IPS-18c (cell line): ENCODE data around the gene RGS14.

ENCODE experiments used
- H3K4me3 ChIP-seq: 2 replicates; pipeline ENCODE4 v1.7.0; 2013; ENCODE audit warnings: low read depth, mild to moderate bottlenecking, low read length, moderate library complexity; ENCODE audit not compliant: insufficient read depth
- H3K9me3 ChIP-seq: one replicate; pipeline ENCODE4 v1.6.1; 2013; ENCODE audit warnings: mild to moderate bottlenecking, low read length, moderate library complexity; ENCODE audit not compliant: control insufficient read depth, insufficient read depth

RGS14 gene

DNA sequence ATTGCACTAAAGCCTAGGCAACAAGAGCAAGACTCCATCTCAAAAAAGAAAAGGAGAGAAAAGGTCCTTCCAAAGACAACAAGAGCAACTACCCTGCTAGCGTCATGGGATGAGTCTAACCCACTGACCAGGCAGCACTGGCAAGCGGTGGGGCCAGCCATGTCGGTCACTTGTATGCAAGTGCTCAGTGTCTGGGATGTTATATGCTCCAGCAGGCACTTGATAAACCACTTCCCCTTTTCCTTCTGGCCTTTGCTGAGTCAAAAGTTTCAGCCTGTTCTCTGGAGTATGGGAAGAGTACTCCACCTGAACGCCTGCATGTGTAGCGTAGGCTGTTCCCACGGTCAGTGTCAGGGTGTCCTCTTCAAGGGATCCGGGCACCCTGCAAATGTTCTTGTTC, 36.8 kb upstream of the RGS14 start:
- Histone ChIP-seq H3K9me3 (no peaks in the 10 kb centered on the region), H3K4me3 (no peak overlapping the region)

DNA sequence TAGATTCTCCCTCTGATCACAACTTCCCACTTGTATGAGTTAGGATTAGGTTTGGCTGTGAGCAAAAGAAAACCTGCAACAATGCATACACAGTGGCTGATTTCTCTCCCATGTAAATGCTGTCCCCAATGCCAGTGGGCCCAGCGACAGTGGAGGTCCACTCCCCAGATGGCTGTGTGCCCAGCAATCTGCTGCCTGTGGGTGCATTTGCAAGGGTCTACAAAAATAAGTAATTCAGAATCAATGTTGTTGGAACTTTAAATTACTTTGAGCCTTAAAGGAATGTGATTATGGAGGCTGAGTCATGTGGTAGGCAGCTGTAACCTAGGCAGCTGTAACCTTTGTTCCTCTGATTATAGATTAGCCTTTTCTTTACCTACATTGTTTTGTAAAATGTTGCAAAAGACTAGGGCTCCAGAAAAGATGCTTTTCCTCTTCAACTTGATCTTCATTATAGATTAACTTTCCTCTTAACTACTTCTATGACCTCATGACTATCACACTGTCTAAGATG, 31.8 kb upstream of the RGS14 start:
- no peak overlapping the region for H3K4me3 ChIP-seq

DNA sequence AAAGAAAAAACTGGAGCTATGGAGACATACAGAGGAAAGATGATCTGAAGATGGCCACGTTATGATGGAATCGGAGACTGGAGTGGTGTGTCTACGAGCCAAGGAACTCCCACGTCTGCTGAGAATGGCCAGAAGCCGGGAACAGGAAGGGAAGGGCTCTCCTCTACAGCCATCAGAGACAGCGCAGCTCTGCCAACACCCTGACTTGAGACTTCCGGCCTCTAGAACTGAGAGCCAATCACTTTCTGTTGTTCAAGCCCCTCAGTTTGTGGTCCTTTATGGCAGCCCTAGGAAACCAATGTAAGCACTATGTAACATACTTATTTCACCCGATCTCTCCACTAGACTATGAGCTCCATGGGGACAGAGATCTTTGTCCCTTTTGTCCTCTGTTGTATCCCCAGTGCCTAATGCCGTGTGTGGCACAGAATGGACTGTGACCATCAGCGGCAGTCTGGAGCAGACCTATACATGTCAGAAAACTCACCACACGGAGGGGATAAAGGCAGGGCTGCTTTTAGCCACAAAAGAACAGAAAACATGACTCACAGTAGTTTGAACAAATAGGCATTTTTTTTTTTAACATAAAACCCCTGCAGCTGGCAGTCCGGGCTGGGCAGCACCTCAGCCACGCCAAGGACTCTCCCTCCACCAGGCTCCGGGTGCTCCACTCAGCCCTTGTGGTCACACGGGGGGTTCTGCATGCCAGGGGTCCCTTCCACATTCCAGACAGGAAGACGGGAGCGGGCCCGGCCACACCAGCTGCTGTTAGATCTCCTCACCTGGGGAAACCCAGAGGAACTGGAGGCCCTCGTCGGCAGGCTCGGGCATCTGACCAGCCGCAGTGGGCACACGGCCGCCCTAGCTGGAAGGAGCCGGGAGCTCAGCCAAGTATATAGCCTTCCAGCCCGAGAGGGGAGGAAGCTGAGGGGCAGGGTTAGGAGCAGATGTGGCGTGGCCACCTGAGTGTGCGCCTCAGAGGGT, 29.9 kb upstream of the RGS14 start:
- no peaks in the 10 kb centered on the region for H3K9me3 ChIP-seq
- H3K4me3 ChIP-seq: no peak overlapping the region

More for the DNA sequence above, 31.8 kb upstream of the RGS14 start:
- no peaks in the 10 kb centered on the region for H3K9me3 ChIP-seq

DNA sequence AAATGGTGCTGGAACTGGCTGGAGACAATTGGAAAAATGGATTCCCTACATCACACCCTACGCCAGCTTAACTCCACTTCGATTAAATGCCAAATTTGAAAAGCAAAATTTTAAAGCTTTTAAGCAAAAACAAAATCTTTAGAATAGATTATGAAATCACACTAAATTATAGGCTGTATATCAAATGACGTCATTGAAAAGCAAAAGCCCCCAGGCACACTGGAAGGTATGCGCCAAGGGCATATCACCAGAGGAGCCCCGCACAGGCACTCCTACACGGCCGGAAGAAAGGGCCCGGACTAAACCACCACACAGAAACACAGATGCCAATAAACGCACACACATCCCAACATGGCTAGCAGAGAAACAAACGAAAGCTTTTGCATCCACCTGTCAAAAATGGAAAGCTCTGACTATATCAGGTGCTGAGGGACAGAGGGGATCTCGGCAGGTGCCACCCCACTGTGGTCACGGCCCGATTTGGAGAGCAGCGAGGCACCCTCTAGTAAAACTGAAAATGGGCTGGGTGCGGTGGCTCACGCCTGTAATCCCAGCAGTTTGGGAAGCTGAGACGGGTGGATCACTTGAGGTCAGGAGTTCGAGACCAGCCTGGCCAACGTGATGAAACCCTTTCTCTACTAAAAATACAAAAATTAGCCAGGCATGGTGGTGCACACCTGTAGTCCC, 29.0 kb upstream of the RGS14 start:
- Histone ChIP-seq H3K9me3 (no peaks in the 10 kb centered on the region), H3K4me3 (no peak overlapping the region)

DNA sequence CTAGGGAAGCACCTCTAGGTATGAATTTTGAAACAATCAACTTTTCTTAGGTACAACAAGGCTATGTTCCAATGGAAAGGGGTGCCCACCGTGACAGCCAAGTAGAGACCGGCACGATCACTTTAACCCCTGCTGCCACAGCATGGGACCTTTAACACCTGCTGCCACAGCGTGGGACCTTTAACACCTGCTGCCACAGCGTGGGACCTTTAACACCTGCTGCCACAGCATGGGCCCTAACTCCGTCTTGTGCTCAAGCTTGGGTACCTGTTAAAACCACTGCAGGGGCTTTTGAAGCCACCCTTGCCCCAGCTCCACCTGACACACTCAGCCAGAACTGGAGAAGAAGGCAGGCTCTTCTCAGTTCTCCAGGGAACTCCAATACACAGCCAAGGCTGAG, 27.8 kb upstream of the RGS14 start:
- no peak overlapping the region for H3K4me3 ChIP-seq
- H3K9me3 ChIP-seq: no peaks in the 10 kb centered on the region

DNA sequence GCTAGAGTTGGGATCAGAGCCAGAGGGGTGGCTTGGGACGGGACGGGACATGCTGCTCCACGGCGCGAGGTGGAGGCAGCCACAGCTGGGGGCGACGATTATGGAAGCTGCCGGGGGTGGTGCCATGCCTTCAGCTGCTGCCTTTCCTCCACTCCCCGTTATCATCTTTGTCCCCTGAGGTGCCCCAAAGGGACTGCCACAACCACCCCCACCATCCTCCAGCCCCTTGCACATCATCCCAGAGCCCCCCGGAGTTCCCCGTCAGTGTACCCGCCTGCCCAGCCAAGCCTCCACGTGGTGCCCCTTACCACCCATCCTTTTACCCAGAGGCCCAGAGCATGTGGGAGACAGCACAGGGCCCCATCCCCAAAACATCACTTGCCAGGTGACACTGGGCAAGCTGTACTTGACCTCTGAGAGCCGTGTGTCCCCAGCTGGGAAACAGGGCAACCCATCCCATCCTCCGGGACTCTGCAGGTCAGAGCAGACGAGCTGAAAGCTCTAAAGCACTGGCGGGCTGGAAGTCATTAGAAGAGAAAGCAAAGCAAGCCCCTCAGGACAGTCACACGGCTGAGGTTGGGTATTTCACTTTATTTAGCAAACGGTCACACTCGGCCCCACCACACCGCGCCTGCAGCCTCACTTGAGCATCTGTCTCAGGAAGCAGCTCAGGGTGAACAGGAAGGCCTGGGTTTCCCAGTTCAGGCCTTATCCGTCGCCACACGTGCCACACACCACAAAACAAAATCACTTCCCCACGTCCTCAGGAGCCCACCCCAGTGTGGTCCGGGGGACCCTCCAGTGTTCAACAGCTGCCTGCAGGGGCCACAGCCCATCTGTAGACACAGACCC, 26.5 kb upstream of the RGS14 start:
- Histone ChIP-seq H3K9me3 (no peaks in the 10 kb centered on the region), H3K4me3 (no peak overlapping the region)

DNA sequence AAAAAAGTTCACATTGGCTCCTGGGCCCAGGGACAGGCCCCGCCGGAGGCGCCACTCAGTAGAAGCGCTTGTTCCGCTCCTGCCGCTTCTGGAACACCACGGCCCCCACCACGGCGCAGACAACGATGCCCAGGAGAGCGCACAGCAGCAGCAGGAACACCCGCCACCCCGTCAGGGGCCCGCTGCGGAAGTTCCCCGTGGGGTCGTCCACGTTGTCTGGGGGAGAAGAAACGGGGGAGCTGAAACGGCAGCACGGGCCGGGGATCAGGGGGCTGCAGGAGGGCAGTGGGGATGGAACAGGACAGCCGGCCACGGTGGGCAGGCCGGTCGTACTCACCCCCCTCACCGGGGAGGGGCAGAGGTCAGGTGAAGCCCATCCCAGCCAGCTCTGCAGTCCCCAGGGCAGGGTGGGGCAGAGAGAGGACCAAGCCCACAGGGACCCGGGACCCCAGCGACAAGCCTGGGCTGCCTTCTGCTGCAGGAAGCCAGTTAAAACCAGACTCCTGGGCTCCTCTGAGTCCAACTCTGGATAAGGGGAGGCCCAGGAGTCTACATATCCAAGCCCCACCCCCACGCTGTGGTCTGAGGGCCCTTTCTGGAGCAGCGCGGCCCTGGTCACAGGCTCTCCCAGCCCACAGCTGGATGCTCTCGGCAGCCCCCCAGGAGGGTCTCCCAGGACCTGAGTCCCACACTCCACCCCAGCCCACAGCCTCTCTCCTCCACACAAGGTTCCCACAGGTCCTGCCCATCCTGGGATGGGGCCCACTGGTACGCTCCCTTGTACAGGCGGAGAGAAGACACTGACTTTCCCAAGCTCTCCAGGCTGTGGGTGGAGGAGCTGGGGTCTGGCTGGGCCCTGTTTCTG, 25.5 kb upstream of the RGS14 start:
- H3K9me3 ChIP-seq: no peaks in the 10 kb centered on the region
- H3K4me3 ChIP-seq: no peak overlapping the region

DNA sequence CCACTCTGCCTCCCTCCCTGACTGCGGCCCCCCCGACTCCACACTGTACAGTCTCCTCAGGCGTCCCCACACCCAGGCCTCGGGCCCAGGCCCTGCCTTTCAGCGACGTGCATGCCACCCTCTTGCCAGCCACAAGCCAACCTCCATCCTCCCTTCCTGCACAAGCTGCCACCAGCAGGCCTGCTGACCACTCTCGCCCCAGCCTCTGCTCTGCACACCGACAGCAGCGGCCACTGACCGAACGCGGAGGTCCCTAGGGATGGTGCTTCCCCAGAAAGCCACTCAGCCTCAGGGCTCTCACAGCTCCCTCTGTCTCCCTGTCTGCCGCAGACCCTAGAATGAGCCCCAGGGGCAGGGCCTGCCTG, 24.8 kb upstream of the RGS14 start:
- Histone ChIP-seq H3K4me3 (no peak overlapping the region), H3K9me3 (no peaks in the 10 kb centered on the region)

DNA sequence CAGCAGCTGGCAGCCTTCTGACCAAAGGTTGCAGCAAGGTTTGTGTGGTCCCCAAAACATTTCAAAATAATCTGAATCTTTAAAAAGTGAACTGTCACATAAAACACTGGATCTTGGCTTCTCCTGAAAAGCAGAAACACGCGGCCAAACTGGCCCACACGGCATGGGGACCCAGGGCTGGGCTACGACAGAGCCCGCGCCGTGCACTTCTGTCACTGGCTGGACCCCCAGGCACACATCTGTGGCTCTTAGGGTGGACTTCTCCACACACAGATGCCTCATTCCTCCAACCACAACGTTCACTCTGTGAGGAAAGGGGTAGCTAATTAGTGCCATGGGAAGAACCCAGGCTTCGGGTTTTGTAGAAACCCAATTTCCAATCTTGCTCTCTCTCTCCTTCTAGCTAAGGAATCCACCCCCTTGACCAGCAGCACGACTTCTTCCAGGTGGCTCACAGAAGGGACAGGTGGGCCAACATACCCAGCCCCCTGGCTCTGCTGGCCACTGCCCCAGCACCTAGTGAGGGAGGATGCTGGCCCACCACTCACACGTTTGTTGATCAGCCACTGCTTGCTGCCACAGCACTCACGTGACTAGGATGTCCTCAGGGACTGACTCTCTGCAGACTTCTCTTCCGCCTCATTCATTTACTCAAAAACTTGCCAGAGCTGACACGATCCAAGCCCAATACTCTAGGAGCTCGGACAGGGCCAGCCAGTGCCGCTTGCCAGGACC, 24.1 kb upstream of the RGS14 start:
- no peak overlapping the region for H3K4me3 ChIP-seq
- H3K9me3 ChIP-seq: no peaks in the 10 kb centered on the region

DNA sequence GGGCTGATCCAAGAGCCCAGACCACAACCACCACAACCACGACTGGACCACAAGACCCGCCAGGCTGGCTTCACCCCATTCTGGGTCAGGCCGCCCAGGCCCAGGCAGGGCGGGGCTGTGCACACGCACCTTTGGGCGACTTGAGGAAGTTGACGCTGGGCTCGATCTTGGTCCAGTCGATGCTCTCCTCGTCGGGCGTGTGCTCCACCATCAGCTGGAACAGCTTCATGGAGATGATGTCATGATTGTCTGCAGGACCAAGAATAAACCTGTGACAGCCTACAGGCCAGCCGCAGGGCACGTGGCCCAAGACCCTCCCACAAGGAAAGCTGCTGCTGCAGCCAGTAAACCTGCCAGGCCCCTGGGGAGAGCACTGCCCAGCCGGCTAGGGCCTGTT, 23.6 kb upstream of the RGS14 start:
- H3K4me3 ChIP-seq: no peak overlapping the region
- H3K9me3 ChIP-seq: no peaks in the 10 kb centered on the region

DNA sequence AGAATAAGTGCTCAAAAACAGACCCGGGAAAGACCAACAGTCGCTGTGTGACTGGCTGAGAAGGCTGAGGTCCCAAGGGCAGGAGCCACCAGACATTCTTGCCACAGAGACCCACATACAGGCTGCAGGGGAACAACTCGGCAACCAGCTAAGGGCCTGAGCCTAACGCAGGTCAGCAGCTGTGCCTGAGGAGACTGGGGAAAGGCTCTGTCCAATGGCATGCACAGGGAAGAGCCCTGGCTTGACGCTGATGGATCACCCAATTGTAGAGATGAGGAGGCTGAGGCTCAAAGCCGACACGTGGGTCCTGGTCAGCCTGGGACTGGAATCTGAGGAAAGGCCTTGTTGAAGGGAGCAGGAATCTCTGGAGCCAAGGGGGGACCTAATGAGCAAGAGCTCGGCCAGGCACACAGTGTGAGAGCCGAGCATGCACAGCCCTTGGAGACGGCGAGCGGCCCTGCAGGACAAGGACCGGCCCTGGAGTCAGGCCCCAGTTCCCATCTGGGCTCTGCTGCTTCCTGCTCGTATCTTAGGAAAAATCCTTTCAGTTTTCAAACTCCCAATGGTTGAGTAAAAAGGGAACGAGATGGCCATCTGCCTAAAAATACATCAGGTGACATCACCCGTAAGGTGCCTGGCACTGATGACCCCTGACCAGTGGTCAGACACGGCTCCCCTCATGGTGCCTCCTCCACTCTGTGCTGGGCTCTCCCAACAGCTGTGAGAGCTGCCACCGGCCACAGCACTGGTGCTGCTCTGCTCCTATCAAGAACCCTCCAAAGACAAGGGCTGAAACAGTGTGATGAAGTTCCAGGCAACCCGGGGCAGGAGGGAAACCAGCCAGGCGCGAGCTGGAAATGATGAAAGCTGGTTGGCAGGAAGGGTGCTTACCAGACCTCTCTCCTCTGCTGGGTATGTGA, 22.7 kb upstream of the RGS14 start:
- H3K9me3 ChIP-seq: no peaks in the 10 kb centered on the region
- H3K4me3 ChIP-seq: no peak overlapping the region

DNA sequence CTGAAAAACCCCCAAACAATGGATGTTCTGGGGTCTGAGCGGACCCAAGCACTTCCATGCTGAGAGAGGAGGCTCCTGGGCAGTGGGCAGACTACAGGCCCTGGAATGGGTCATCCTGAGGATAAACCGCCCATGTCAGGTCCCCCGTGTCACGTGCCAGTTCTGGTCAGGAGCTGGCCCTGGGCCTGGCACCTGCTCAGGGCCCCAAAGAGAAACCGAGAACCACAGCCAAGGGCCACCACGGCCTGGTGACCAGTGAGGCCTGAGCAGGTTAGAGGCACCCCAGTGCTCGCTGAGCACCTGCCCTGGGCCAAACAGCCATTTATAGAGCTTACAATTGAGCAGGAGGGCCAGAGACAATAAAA, 22.0 kb upstream of the RGS14 start:
- H3K9me3 ChIP-seq: no peaks in the 10 kb centered on the region
- no peak overlapping the region for H3K4me3 ChIP-seq

DNA sequence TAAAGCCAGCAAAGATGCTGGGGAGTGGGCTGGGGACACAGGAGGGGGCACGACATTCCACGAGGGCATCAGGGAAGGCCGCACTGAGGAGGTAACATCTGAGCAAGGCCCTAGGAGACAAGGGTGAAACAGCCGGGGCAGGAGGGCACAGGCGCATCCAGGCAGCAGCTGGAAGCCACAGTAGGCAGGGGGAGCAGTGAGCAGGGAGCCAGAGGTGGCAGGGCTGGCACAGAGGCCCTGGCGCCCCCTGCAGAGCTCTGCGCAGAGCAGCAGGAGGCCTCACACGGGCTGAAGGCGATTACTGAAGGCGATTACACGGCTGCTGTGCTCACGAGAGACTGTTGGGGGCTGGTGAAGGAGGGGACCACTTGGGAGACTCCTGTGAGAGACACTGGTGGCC, 21.6 kb upstream of the RGS14 start:
- Histone ChIP-seq H3K4me3 (no peak overlapping the region), H3K9me3 (no peaks in the 10 kb centered on the region)

DNA sequence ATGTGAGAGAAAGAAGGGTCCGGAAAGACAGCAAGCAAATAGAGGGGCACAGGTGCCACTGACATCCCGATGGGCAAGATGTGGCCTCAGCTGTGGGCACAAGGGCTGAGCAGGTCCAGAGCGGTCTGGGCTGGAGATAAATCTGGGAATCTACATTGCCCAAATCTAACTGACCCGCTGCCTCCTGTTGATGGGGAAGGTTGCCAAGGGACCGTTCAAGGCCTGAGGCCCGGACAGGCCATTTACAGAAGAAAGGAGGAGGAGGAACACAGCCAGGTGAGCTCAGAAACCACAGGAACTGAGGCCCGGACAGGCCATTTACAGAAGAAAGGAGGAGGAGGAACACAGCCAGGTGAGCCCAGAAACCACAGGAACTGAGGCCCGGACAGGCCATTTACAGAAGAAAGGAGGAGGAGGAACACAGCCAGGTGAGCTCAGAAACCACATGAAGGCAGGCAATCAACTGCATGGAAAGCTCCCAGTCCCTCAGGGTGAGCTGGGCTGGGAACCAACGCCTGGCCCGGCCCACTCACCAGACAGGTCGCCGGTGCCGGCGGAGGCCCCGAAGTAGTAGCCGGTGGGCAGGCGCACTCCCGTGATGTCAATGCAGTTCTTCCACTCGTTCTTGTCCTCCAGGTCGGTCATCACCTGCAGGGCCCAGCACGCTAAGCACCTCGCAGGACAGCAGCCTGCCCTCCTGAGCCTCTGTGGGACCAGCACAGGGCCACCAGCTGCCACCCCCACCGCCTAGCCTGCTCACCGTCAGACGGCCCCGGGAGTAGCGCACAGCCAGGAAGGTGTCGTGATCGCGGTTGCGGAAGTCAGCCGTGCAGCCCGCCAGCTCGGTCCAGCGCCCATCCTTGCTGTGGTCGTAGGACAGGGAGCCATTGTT, 20.9 kb upstream of the RGS14 start:
- no peaks in the 10 kb centered on the region for H3K9me3 ChIP-seq
- H3K4me3 ChIP-seq: no peak overlapping the region
